GM10266 (cell line): Measurements from ENCODE around the gene SLC9C2.
"Not testable (repeated sequence)": the region's sequence is repeated elsewhere in the genome, so short reads cannot be mapped to it uniquely, and the experiment has no call there.

Experiments used
- DNase-seq: peaks from one replicate; pipeline ENCODE4 v3.0.0; 2012; ENCODE audit errors: extremely low spot score
- TF ChIP-seq, protein P1 (sequence below): IDR thresholded peaks from 2 replicates; pipeline ENCODE4 v1.5.1; 2012; ENCODE audit warnings: mild to moderate bottlenecking, low read depth; ENCODE audit not compliant: control insufficient read depth, insufficient read depth; ENCODE audit errors: missing control alignments

SLC9C2 gene

GRCh38 chr1:173504268-173504667 lies 98.6 kb downstream of the SLC9C2 start:
- TF ChIP-seq, protein P1, sequence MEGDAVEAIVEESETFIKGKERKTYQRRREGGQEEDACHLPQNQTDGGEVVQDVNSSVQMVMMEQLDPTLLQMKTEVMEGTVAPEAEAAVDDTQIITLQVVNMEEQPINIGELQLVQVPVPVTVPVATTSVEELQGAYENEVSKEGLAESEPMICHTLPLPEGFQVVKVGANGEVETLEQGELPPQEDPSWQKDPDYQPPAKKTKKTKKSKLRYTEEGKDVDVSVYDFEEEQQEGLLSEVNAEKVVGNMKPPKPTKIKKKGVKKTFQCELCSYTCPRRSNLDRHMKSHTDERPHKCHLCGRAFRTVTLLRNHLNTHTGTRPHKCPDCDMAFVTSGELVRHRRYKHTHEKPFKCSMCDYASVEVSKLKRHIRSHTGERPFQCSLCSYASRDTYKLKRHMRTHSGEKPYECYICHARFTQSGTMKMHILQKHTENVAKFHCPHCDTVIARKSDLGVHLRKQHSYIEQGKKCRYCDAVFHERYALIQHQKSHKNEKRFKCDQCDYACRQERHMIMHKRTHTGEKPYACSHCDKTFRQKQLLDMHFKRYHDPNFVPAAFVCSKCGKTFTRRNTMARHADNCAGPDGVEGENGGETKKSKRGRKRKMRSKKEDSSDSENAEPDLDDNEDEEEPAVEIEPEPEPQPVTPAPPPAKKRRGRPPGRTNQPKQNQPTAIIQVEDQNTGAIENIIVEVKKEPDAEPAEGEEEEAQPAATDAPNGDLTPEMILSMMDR = no peak

DNA sequence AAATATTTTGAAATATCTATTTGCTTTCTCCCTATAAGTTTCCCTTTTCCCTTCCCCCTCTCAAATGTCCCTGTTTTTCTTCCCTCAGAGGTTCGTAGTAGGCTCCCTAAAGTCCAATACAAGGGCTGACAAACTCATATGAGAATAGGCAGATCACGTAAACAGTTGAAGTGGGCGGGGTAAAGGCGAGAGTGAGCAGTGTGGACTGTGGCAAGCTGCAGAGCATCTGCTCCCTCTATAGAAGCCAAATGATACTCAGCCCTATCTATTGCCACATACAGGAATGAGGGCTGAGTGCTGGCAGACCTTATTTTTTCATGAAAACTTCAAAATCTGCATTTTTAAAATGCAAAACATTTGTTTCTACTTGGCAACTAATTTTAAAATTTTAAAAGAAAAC lies 99.5 kb downstream of the SLC9C2 start:
- DNase-seq = no peak
- TF ChIP-seq, protein P1 = no peak

More at GRCh38 chr1:173504268-173504667, 98.6 kb downstream of the SLC9C2 start:
- DNase-seq = no peak

- DNase-seq = no peak
- TF ChIP-seq, protein P1 = no peak
Observed at GRCh38 chr1:173502104-173502503, 100.8 kb downstream of the SLC9C2 start.

- TF ChIP-seq, protein P1 = no peak
- DNase-seq = no peak
Observed at GRCh38 chr1:173499729-173500128, 103.1 kb downstream of the SLC9C2 start.

- TF ChIP-seq, protein P1 = no peak
- no peak for DNase-seq
Observed at GRCh38 chr1:173496757-173497320, 106.0 kb downstream of the SLC9C2 start.

DNA sequence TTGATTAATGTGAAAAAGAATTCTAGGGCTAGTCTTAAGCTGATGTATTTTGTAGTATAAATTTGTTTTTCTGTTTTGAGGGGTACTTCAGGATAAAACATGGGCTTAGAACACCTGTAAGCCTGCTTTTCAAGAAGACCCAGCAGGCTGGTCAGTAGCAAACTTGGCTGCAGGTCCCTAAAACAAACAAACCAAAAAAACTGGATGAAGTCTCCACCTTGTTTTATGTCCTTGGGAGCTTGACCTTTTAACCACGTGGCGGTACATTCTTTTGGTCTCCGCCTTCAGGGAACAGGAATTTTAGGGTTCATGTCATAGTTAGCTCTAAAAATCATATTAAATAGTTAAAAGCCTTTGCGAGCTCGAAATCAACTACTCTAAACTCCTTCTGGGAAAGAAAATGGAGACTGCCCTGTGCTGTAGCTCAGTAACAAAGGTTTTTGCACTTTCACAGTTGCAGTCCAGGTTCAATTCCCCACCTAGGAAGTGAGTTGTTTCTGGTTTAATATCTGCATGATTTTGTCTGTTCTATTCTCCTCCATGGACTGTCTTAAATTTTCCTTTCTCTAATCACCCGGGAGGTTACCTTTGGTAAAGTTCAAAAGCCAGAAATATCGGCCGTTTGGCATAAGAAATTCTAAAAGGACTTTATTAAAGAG lies 107.1 kb downstream of the SLC9C2 start:
- DNase-seq = no peak
- TF ChIP-seq, protein P1 = no peak

DNA sequence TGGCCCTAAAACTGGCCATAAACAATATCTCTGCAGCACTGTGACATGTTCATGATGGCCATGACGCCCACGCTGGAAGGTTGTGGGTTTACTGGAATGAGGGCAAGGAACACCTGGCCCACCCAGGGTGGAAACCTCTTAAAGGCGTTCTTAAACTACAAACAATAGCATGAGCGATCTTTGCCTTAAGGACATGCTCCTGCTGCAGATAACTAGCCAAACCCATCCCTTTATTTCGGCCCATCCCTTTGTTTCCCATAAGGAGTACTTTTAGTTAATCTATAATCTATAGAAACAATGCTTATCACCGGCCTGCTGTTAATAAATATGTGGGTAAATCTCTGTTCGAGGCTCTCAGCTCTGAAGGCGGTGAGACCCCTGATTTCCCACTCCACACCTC lies 109.7 kb downstream of the SLC9C2 start:
- DNase-seq = not testable (repeated sequence)
